KBM-7 (cell line): Measurements from ENCODE around the gene UGT2B10.

Experiments
- DNase-seq: peaks from one replicate; pipeline ENCODE4 v3.0.0-alpha.2; 2015
- in situ Hi-C: fragments of 300-500 bp; cut with MboI; formaldehyde crosslinking; loops from 2 replicates; pipeline ENCODE4 v1.14.3; 2020; ENCODE audit warnings: low sequenced_read_pairs, low pct_unique_long_range_greater_than_20kb, mixed read lengths

UGT2B10 gene

GRCh38 chr4:68865188-68865638 is 49.4 kb downstream of the UGT2B10 start:
- DNase-seq, result peak; percentile 16
- in situ Hi-C loops, result no loop called here

- peak; percentile 70 for DNase-seq
- in situ Hi-C loops, result no loop called here
Observed at GRCh38 chr4:68865760-68866159, 50.0 kb downstream of the UGT2B10 start.

DNA sequence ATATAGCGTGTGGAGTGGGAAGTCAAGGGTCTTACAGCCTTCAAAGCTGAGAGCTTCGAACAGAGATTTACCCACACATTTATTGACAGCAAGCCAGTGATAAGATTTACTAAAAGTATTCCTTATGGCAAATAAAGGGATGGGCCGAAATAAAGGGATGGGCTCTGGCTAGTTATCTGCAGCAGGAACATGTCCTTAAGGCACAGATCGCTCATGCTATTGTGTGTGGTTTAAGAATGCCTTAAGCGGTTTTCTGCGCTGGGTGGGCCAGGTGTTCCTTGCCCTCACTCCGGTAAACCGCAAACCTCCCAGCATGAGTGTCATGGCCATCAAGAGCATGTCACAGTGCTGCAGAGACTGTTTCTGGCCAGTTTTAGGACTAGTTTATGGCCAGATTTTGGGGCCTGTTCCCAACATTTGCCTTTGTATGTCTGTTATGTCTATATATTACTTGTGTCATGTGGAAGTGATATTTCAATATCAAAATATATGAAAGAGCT is 53.5 kb downstream of the UGT2B10 start:
- in situ Hi-C loops, result no loop called here
- no peak for DNase-seq

- no peak for DNase-seq
- in situ Hi-C loops, result no loop called here
Observed at GRCh38 chr4:68871809-68872642, 56.2 kb downstream of the UGT2B10 start.

GRCh38 chr4:68872643-68873502 is 57.1 kb downstream of the UGT2B10 start:
- no peak for DNase-seq
- in situ Hi-C loops, result no loop called here

DNA sequence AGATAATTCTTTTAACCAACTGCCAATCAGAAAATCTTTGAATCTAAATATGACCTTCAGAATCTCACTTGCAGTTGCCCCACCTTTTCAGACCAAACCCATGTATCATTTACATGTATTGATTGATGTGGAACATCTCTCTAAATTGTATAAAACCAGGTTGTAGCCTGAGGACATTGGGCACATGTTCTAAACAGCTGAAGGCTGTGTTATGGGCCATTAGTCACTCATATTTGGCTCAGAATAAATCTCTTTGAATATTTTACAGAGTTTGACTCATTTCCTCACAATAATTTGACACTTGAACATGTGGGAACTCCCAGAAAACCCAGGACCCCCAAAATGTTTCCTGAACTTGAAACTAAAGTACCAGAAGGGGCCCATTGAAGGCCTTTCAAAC is 58.7 kb downstream of the UGT2B10 start:
- in situ Hi-C loops, result no loop called here
- DNase-seq, result no peak

DNA sequence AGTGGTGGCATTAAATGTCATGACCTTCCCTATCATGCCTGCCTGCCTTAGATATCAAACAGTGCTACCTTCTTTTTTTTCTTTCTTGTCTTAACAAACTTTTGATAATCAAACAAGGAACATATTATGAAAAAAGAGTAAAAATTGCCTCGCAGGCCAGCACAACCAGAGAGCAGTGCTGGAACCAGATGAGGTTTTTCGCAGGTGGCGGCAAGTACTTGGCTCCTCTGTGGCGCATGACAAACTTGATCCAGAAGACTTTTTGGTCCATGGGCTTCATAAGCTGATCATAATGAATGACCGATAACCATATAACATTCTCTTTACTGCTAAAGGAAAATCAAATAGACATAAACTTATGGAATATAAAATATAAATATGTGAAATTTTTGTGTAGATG is 61.8 kb downstream of the UGT2B10 start:
- no peak for DNase-seq
- in situ Hi-C loops, result no loop called here

DNA sequence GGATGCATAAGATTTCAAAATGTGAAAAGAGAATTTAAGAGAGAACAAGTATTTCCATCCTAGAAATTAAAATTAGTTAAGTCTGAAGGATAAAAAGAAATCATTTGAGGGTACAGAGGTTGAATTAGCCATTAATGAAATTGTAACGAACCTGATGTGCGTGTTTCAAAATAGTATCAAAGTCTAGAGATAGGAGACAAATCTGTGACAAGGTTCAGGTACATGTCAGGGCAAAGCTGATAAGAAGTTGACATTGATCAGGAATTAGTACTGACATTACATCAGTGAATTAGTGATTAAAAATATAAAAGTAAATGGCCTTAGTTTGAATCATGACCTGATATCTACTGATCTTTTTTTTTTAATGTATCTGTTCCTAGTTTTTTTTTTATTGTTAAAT is 62.3 kb downstream of the UGT2B10 start:
- no peak for DNase-seq
- in situ Hi-C loops, result no loop called here
